LoVo (cell line): ENCODE data around the gene PERM1.
"Not testable (repeated sequence)": the region's sequence is repeated elsewhere in the genome, so short reads cannot be mapped to it uniquely, and the experiment has no call there.

Experiments
- DNase-seq: peaks from one replicate; pipeline ENCODE4 v3.0.0-alpha.2; 2016; ENCODE audit warnings: low spot score

Gene PERM1

GRCh38 chr1:1017397-1018320, 35.8 kb upstream of the PERM1 start:
- DNase-seq, result not testable (repeated sequence)

DNA sequence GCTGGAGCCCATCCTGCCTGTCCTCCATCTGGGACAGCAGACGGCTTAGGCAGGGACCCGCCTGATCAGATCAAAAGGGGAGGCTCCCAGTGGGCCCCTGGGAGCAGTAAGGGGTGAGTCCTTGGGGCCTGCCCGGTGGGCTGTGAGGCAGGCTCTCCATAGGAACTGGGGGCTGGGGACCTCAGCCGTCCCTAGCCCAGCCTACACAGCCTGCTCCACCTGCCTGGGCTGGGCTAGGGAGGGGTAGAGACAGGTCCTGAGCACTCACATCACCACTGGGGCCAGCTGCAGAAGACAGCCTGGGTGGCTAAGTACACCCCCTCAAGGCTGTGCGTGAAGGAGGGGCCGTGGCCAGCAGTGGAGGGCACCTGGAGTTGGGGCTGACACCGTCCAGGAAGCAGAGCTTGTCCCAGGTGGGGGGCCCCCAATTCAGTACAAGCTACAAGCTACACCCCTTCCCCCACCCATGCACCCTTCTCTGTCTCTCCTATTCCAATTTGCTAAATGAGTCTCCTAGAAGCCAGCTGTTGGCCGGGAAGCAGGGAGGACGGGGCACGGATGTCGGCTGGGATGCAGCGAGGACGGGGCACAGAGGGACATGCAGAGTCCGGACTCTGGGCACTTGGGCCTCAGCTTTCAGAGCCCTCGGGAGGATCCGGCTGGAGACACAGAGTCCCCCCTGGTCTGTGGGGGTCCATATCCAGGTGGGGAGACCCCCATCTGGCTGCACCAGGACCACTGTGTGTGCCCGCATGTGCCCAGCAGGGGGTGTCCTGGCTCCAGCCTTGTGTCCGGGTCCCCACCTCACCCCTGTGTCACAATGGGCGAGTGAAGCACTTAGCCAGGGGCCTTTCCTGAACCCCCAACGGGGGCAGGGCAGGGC, 33.1 kb upstream of the PERM1 start:
- DNase-seq, result no peak

DNA sequence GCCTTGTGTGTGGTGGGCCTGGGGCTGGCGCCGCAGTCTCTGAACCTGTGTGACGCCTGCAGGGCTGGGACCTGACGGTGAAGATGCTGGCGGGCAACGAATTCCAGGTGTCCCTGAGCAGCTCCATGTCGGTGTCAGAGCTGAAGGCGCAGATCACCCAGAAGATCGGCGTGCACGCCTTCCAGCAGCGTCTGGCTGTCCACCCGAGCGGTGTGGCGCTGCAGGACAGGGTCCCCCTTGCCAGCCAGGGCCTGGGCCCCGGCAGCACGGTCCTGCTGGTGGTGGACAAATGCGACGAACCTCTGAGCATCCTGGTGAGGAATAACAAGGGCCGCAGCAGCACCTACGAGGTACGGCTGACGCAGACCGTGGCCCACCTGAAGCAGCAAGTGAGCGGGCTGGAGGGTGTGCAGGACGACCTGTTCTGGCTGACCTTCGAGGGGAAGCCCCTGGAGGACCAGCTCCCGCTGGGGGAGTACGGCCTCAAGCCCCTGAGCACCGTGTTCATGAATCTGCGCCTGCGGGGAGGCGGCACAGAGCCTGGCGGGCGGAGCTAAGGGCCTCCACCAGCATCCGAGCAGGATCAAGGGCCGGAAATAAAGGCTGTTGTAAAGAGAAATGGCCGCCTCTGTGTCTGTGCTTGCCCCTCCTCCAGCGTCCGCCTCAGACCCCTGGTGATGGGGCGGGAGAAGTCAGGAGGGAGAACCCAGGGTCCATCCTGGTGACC, 32.2 kb upstream of the PERM1 start:
- no peak for DNase-seq

DNA sequence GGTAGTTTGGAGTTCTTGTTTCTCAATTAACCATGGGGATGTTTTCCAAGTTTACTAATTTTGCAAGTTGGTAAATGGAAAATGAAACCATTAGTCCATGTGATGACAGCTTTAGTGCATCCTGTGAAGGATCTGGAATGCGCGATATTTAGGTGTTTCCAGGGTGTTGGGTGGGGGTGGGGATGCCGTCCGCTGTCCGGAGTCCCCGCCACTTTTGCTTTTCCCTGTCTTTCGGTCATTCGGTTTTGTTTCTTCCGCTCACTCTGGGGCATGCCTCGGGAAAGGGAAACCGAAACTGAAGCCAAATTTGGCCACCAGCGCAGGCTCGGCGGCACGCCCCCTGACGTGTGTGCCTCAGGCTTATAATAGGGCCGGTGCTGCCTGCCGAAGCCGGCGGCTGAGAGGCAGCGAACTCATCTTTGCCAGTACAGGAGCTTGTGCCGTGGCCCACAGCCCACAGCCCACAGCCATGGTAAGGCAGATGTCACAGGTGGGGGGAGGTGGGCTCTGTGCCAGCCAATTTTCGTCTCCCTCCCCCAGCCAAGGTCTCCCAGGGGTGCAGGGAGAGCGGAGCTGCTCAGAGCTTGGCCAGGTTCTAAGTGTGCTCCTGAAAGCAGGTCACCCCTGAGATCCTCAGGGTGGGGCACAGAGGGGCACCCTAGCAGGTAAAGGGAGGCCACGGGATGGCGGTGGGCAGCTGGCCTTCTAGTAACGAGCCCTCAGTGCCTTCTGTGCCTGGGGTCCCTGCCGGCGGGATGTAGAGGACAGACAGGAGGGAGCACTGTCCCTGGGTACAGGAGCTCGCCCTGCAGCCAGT, 31.4 kb upstream of the PERM1 start, which contains the start of gene ISG15:
ISG15 (plus strand) TSS at position 393 of the 817 bp plus-strand sequence; CDS start at position 470, 77 bp downstream.
- DNase-seq, result peak; percentile 84

GRCh38 chr1:1012736-1013104, 30.8 kb upstream of the PERM1 start:
- not testable (repeated sequence) for DNase-seq

- DNase-seq, result no peak
Measured at GRCh38 chr1:1011396-1011949, 29.6 kb upstream of the PERM1 start.

DNA sequence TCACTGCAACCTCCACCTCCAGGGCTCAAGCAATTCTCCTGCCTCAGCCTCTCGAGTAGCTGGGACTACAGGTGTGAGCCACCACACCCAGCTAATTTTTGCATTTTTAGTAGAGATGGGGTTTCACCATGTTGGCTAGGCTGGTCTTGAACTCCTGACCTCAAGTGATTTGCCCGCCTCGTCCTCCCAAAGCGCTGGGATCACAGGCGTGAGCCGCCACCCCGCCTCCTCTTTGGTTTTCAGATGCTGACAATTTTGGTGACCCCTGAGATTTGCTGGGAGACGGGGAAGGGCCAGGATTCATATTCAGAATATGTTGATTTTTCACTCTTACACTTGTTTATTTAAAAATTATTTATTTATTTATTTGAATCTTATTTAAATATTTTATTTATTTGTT, 28.2 kb upstream of the PERM1 start:
- DNase-seq, result not testable (repeated sequence)

DNA sequence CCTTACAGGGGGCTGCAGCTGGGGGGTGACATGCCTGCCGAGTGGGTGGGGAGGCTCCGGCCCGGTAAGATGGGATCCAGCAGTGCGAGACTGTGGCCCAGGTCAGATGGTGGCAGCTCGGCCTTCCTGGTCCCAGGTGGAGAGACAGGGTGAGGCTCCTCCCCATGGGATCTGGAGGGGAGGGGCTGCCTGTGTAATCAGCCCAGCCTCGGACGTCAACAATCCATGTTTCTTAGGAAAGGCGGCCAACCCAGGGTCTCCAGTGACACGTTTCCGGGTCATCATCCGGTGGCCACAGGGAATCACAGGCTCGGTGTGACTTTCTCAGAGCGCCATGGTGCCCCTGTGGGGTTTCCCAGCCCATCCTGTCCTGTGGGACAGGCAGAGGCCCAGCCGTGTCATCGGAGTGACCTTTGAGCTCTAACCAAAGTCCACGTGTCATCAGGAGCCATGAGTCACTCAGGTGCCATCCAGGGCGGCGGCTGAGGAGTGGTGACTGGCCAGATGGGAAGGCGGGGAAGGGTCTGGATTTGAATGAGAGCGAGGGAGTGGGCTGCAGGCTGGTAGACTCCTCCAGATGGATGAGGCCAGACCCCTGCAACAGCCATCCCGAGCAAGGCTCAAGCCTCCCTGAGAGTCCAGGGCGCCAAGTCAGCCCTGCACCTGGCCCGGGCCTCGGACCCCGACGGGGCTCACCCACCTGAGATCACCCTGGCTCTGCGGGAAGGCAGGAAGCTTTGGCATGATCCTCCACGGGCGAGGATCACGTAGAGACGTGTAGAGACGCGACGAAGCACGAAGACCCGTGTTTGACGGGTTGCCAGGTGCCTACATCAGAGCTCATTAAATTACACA, 24.6 kb upstream of the PERM1 start:
- DNase-seq, result peak; percentile 93

GRCh38 chr1:1005774-1006304, 23.9 kb upstream of the PERM1 start:
- no peak for DNase-seq

- no peak for DNase-seq
Measured at GRCh38 chr1:1004780-1005697, 23.1 kb upstream of the PERM1 start.

DNA sequence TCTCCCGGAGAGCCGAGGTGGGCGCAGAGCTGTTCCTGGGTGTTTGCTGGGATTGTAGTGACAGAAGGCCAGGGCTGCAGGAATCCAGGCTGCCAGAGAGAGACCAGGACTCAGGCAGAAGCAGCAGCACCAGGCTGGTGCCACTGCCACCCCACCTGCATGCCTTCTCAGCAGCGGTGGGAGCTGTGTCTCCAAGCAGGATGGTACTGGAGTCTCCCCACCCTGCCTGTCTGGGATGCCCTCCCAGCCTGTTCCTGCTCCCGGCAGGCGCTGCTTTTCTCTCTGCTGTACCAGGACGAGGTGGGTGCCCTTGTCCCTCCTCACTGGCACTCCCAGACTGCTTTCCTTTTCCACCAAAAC, 22.5 kb upstream of the PERM1 start:
- no peak for DNase-seq

- no peak for DNase-seq
Measured at GRCh38 chr1:1003618-1004419, 21.9 kb upstream of the PERM1 start.

GRCh38 chr1:1001057-1001783, 19.3 kb upstream of the PERM1 start:
- no peak for DNase-seq

GRCh38 chr1:1000357-1001056, 18.6 kb upstream of the PERM1 start:
- DNase-seq, result peak; percentile 87

GRCh38 chr1:999725-1000356, 17.9 kb upstream of the PERM1 start, which contains the start of gene HES4:
TSS of gene HES4 (minus strand) at chr1:1000097. CDS start at chr1:999973, 124 bp downstream.
- DNase-seq, result peak; percentile 94
